Keratinocyte (primary cell): ENCODE measurements around the gene HBP1. TPM values are rescaled to one million over a fixed set of nuclear protein-coding genes. Genes with fewer than 3 reads are reported as not detected.
"Not testable (repeated sequence)": the region's sequence is repeated elsewhere in the genome, so short reads cannot be mapped to it uniquely, and the experiment has no call there.

ENCODE experiments used
- DNase-seq: peaks from one replicate; pipeline ENCODE4 v3.0.0-alpha.2; 2011; ENCODE audit warnings: low read depth, missing footprints, low spot score
- FAIRE-seq: peaks from 2 replicates; lab custom pipeline; 2011; peaks lifted over from hg19 to GRCh38; lab: Jason Lieb, UNC
- H2AFZ ChIP-seq: 2 replicates; pipeline ENCODE4 v1.6.0; 2012; ENCODE audit warnings: low read length, control low read depth, inconsistent platforms; ENCODE audit not compliant: control insufficient read depth
- H3K27ac ChIP-seq: 2 replicates; pipeline ENCODE4 v1.5.1; 2011; ENCODE audit warnings: low read length; ENCODE audit not compliant: control insufficient read depth, insufficient read depth
- H3K27me3 ChIP-seq: 3 replicates; pipeline ENCODE4 v1.6.0; 2011; ENCODE audit warnings: low read length; ENCODE audit not compliant: control insufficient read depth, insufficient read depth; ENCODE audit errors: extremely low read depth
- H3K36me3 ChIP-seq, 2 experiments: 2 replicates in 1 of 2; 3 replicates in 1 of 2; pipeline ENCODE4 v1.5.1; 2011; ENCODE audit warnings: low read length in 2 of 2, mild to moderate bottlenecking in 1 of 2; ENCODE audit not compliant: control insufficient read depth in 2 of 2, insufficient read depth in 2 of 2; ENCODE audit errors: extremely low read depth in 1 of 2
- H3K4me1 ChIP-seq: 3 replicates; pipeline ENCODE4 v1.5.1; 2011; ENCODE audit warnings: low read length; ENCODE audit not compliant: control insufficient read depth, insufficient read depth; ENCODE audit errors: extremely low read depth
- H3K4me2 ChIP-seq: 3 replicates; pipeline ENCODE4 v1.6.0; 2011; ENCODE audit warnings: low read depth, low read length; ENCODE audit not compliant: control insufficient read depth, insufficient read depth; ENCODE audit errors: extremely low read depth
- H3K4me3 ChIP-seq, 3 experiments: fragments of 200-600 bp in 1 of 3; sonication (generic) in 1 of 3; 2 replicates in 2 of 3; 3 replicates in 1 of 3; pipeline ENCODE4 v1.5.1; 2011 to 2016; ENCODE audit warnings: low read length in 3 of 3, mild to moderate bottlenecking in 3 of 3, control low read depth in 2 of 3, inconsistent platforms in 1 of 3, low read depth in 1 of 3, mixed read lengths in 1 of 3, mixed run types in 1 of 3, moderate library complexity in 1 of 3; ENCODE audit not compliant: control insufficient read depth in 2 of 3, insufficient read depth in 2 of 3; ENCODE audit errors: extremely low read depth in 1 of 3
- H3K79me2 ChIP-seq: 2 replicates; pipeline ENCODE4 v1.6.0; 2012; ENCODE audit warnings: low read length; ENCODE audit not compliant: control insufficient read depth, insufficient read depth
- H3K9ac ChIP-seq: 3 replicates; pipeline ENCODE4 v1.6.0; 2011; ENCODE audit warnings: low read length; ENCODE audit not compliant: control insufficient read depth, insufficient read depth; ENCODE audit errors: extremely low read depth
- H3K9me1 ChIP-seq: 3 replicates; pipeline ENCODE4 v1.6.0; 2011; ENCODE audit warnings: low read length; ENCODE audit not compliant: control insufficient read depth, insufficient read depth; ENCODE audit errors: extremely low read depth
- H3K9me3 ChIP-seq: 2 replicates; pipeline ENCODE4 v1.5.1; 2012; ENCODE audit warnings: low read depth, low read length; ENCODE audit not compliant: control insufficient read depth
- H4K20me1 ChIP-seq: 3 replicates; pipeline ENCODE4 v1.6.0; 2011; ENCODE audit warnings: low read length; ENCODE audit not compliant: control insufficient read depth, insufficient read depth; ENCODE audit errors: extremely low read depth
- EZH2 ChIP-seq: IDR thresholded peaks from one replicate; pipeline ENCODE4 v1.6.1; 2012; ENCODE audit warnings: inconsistent platforms, mild to moderate bottlenecking, low read length, moderate library complexity
- dilution Hi-C: fragments of 300-500 bp; cut with MboI; formaldehyde crosslinking; loops from one replicate; pipeline ENCODE4 v1.7.0; 2020; ENCODE audit warnings: low sequenced_read_pairs; ENCODE audit not compliant: extremely low pct_ligation_motif_present
- polyA plus RNA-seq, 5 experiments: library from polyadenylated mRNA; depleted of rRNA in 3 of 5; stranded (reverse) in 3 of 5; stranded (forward) in 1 of 5; unstranded in 1 of 5; fragments of >200 nt; gene quantifications; 1 replicate in 1 of 5; 2 replicates in 3 of 5; 3 replicates in 1 of 5; pipeline versions ENCODE4 v1.2.1 to v1.2.3, GENCODE V29; 2011 to 2012; ENCODE audit warnings: missing spikeins in 2 of 5, low read depth in 1 of 5, low replicate concordance in 1 of 5
- TF ChIP-seq, protein P1 (sequence below), 3 experiments: IDR thresholded peaks in 1 of 3; conservative IDR thresholded peaks in 1 of 3; optimal IDR thresholded peaks in 1 of 3; 2 replicates in 2 of 3; 3 replicates in 1 of 3; pipeline versions ENCODE3 to v1.5.1; 2011; ENCODE audit warnings: low read length in 3 of 3, mild to moderate bottlenecking in 3 of 3, moderate library complexity in 2 of 3, control low read depth in 1 of 3, inconsistent platforms in 1 of 3; ENCODE audit not compliant: insufficient read depth in 2 of 3; ENCODE audit errors: extremely low read depth in 1 of 3

The HBP1 gene
- polyA plus RNA-seq, 1 donor (not counting 4 experiments of a cell fraction or from before 2014, with no cell fraction given): 42.8 TPM

DNA sequence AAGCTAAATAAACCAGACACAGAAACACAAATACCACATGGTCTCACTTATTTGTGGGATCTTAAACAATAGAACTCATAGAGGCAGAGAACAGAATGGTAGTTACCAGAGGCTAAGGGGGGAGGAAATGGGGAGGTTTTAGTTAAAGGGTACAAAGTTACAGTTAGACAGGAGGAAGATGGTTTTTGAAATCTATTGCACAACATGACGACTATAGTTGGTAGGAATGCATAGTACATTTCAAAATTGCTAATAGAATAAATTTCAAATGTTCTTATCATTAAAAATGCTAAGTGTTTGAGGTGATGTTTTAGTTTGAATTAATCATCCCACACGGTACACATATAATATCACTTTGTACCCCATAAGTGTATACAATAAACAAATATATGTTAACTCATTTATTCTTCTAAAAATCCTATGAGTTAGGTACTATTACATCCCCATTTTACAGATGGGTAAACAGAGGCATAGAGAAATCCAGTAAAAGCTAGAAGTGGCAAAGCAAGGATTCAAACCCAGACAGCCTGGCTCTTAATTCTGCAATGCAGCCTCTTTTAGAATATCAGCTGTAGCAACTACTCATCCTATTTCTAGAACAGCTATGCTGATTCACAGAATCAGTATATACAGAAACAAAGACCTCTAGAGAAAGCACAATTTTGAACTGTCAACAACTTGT, 50.9 kb downstream of the HBP1 start:
- FAIRE-seq (no peak), DNase-seq (no peak)
- peaks cover 0 to 1% of the 10 kb centered on the region in 2 experiments for H3K36me3 ChIP-seq
- H3K79me2 ChIP-seq: no peaks in the 10 kb centered on the region
- no peak overlapping the region for H3K27ac ChIP-seq
- H3K9ac ChIP-seq: no peak overlapping the region
- H4K20me1 ChIP-seq: no peaks in the 10 kb centered on the region
- no peak overlapping the region for H3K4me3 ChIP-seq
- H3K9me1 ChIP-seq: no peaks in the 10 kb centered on the region
- H2AFZ ChIP-seq: no peak overlapping the region
- no peaks in the 10 kb centered on the region for H3K27me3 ChIP-seq
- no peak overlapping the region for H3K4me2 ChIP-seq
- no peaks in the 10 kb centered on the region for H3K9me3 ChIP-seq
- H3K4me1 ChIP-seq: no peaks in the 10 kb centered on the region
- no peak for TF ChIP-seq EZH2
- TF ChIP-seq, protein P1, sequence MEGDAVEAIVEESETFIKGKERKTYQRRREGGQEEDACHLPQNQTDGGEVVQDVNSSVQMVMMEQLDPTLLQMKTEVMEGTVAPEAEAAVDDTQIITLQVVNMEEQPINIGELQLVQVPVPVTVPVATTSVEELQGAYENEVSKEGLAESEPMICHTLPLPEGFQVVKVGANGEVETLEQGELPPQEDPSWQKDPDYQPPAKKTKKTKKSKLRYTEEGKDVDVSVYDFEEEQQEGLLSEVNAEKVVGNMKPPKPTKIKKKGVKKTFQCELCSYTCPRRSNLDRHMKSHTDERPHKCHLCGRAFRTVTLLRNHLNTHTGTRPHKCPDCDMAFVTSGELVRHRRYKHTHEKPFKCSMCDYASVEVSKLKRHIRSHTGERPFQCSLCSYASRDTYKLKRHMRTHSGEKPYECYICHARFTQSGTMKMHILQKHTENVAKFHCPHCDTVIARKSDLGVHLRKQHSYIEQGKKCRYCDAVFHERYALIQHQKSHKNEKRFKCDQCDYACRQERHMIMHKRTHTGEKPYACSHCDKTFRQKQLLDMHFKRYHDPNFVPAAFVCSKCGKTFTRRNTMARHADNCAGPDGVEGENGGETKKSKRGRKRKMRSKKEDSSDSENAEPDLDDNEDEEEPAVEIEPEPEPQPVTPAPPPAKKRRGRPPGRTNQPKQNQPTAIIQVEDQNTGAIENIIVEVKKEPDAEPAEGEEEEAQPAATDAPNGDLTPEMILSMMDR (optimal IDR thresholded peaks at IDR 0.05 in 1 of 3, IDR thresholded peaks at IDR 0.05 in 1 of 3, conservative IDR thresholded peaks at IDR 0.05 in 1 of 3; ENCODE audit: extremely low read depth in 1 of 3, insufficient read depth in 2 of 3, low read length in 3 of 3): no peak
- dilution Hi-C loops: no loop called here

DNA sequence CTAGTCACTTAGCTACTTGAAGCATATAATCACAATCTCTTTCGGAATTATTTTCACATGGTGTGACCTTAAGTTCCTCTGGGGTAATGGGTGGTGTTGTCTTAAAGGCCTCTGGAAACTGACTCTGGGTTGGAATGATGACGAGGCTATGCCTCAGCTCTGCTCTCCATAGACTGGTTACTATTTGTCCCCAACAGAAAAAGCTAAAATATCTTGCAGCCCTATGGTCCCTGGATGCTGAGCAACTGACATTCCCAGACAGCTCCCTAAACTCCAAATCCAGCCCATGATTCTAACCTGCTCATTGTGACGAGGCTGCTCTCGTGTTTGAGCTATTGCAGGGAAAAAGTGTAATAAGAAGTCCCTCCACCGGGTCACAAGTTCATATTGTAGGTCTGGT, 51.6 kb downstream of the HBP1 start:
- H3K9ac ChIP-seq: no peak overlapping the region
- no peak for FAIRE-seq

DNA sequence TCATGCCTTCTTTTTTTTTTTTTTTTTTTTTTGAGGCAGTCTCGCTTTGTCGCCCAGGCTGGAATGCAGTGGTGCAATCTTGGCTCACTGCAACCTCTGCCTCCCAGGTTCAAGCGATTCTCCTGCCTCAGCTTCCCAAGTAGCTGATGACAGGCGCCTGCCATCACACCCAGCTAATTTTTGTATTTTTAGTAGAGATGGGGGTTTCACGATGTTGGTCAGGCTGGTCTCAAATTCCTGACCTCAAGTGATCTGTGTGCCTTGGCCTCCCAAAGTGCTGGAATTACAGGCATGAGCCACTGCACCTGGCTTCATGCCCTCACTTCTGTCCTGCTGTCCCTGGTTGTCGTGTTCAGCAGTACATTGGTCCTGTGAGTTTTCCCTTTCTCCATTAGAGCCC, 52.0 kb downstream of the HBP1 start:
- DNase-seq, H3K36me3 ChIP-seq, H3K4me3 ChIP-seq, H3K9me3 ChIP-seq, FAIRE-seq, H3K4me1 ChIP-seq, dilution Hi-C loops, H3K27ac ChIP-seq, H3K9ac ChIP-seq, H3K27me3 ChIP-seq, H3K4me2 ChIP-seq, H2AFZ ChIP-seq, H3K9me1 ChIP-seq, H3K79me2 ChIP-seq, H4K20me1 ChIP-seq: not testable (repeated sequence)

More for the DNA sequence above, 51.6 kb downstream of the HBP1 start:
- H2AFZ ChIP-seq: no peak overlapping the region
- H3K9me3 ChIP-seq: no peaks in the 10 kb centered on the region
- H3K27ac ChIP-seq: no peak overlapping the region
- no peaks in the 10 kb centered on the region for H3K4me1 ChIP-seq
- no peaks in the 10 kb centered on the region for H3K79me2 ChIP-seq
- no peak for TF ChIP-seq EZH2
- H3K27me3 ChIP-seq: no peaks in the 10 kb centered on the region
- H3K36me3 ChIP-seq: peaks cover 0 to 1% of the 10 kb centered on the region in 2 experiments
- no peaks in the 10 kb centered on the region for H4K20me1 ChIP-seq
- no peak overlapping the region for H3K4me3 ChIP-seq
- no peaks in the 10 kb centered on the region for H3K9me1 ChIP-seq
- dilution Hi-C loops: no loop called here
- H3K4me2 ChIP-seq: no peak overlapping the region
- no peak for DNase-seq
